Measurements from ENCODE around the gene ERRFI1.
"Not testable (repeated sequence)": the region's sequence is repeated elsewhere in the genome, so short reads cannot be mapped to it uniquely, and the experiment has no call there.

ERRFI1 gene

GRCh38 chr1:7963841-7964240 is 62.3 kb downstream of the ERRFI1 start:
- not testable (repeated sequence) for ATAC-seq

- ATAC-seq, result not testable (repeated sequence)
Measured at GRCh38 chr1:7963378-7963730, 62.8 kb downstream of the ERRFI1 start.

- ATAC-seq, result no peak
Measured at GRCh38 chr1:7962636-7963377, 63.3 kb downstream of the ERRFI1 start.

DNA sequence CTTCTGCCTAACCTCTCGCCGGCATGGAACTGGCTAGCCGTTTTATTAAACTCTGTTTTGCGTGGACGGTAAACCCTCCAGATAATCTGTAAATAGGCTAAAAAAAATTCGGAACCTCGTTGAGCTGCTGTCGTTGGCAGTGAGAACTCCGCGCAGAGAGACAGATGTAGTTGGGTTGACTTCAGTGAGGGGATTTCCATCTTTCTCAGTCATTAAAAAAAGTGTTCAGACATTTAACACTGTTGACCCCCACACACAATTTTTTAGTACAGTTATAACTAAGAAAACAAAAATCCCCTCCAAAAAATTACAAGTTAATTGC is 64.1 kb downstream of the ERRFI1 start:
- peak; percentile 40 to 50 for ATAC-seq
